ENCODE data around the gene DOCK8.
"Not testable (repeated sequence)": the region's sequence is repeated elsewhere in the genome, so short reads cannot be mapped to it uniquely, and the experiment has no call there.

The DOCK8 gene

DNA sequence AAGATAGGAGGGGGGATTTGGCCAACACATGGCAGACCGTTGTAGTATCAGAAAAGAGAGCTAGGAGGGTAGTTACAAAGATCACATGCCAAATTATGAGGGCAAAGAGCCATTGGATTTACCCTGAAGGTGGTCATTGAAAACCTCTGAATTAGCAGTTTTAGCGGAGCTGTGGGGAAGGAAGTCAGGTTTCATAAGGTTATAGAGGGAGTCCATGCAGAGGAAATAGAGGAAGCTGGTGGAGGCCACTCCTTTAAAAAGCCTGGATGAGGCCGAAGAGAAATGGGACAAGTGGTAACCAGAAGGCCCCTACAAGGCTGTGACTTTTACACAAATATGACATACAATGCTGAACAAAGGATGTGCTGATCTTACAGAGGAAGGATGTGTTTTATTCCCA is 13.2 kb downstream of the DOCK8 start:
- peak; percentile 61 for DNase-seq

GRCh38 chr9:228929-229695 is 14.4 kb downstream of the DOCK8 start:
- DNase-seq = no peak

DNA sequence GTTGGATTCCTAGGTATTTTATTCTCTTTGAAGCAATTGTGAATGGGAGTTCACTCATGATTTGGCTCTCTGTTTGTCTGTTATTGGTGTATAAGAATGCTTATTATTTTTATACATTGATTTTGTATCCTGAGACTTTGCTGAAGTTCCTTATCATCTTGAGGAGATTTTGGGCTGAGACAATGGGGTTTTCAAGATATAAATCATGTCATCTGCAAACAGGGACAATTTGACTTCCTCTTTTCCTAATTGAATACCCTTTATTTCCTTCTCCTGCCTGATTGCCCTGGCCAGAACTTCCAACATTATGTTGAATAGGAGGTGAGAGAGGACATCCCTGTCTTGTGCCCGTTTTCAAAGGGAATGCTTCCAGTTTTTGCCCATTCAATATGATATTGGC is 17.0 kb downstream of the DOCK8 start:
- not testable (repeated sequence) for DNase-seq

DNA sequence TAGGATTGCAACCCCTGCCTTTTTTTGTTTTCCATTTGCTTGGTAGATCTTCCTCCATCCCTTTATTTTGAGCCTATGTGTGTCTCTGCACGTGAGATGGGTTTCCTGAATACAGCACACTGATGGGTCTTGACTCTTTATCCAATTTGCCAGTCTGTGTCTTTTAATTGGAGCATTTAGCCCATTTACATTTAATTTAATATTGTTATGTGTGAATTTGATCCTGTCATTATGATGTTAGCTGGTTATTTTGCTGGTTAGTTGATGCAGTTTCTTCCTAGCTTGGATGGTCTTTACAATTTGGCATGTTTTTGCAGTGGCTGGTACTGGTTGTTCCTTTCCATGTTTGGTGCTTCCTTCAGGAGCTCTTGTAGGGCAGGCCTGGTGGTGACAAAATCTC is 19.0 kb downstream of the DOCK8 start:
- DNase-seq = not testable (repeated sequence)

GRCh38 chr9:237141-237857 is 22.6 kb downstream of the DOCK8 start:
- DNase-seq = no peak

GRCh38 chr9:237858-238345 is 23.2 kb downstream of the DOCK8 start:
- no peak for DNase-seq

GRCh38 chr9:242461-243080 is 27.9 kb downstream of the DOCK8 start:
- no peak for DNase-seq

DNA sequence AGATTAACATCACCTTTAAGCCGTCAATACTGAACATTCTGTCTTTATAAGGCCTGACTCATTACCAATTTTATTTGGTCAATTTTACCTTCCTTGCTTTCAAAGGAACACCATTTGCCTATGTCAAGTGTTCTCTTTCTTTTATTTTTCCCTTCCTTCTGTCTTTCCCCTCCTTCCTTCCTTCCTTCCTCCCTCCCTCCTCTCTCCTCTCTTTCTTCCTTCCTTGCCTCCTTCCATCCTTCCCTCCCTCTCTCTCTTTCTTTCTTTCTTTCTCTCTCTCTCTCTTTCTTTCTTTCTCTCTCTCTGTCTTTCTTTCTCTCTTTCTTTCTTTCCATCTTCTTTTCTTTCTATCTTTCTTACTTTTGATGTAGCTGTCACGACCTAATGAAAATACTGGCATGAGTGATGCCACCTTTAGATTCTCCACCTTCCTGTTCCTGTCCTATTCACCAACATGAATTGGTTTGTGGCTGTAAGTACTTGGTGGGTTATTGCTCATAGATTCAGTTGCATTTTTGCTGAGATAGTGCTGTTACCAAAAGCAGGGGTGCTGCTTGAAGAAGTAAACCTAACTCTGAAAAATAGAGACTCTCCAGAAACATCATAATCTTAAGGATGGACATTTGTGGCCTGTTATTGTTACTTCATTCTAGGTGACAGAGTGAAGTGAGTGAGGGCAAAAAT is 33.8 kb downstream of the DOCK8 start:
- DNase-seq = no peak

GRCh38 chr9:249025-249424 is 34.4 kb downstream of the DOCK8 start:
- peak; percentile 35 for DNase-seq

GRCh38 chr9:250039-250438 is 35.4 kb downstream of the DOCK8 start:
- no peak for DNase-seq

DNA sequence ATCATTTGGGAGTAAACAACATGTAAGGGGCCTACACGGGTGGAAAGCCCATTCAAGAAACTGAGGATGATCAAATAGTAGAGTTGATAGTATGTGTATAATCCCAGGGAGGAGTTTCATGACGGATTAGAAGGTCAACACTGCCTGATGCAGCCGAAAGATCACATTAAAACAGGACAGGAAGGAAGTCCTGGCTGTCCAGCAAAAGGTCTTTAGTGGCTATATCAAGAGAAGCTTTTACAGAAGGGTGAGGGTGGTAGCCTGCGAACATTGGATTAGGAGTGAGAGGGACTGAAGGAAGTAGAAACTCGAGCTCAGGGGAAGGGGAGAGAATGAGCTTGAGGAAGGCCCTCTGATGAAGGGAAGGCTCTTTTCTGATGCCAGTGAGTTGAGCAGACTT is 36.0 kb downstream of the DOCK8 start:
- DNase-seq = no peak

DNA sequence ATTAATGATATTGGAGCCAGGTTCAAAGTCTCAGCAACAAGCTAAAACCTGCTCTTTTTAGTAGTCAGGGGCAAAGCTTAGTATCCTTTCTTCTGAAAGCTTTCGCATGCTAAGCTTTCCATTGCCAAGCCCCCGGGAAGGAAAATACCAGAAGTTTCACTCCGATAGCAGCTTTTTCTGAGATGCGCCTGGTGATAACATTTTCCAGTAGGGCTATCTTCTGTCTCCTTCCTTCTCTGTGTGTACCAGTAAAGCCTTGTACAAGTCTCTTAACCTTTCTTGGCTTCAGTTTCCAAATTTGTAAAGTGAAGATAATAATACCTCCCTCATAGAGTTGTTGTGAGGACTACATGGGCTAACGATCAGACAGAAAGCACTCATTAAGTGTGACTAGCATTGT is 36.7 kb downstream of the DOCK8 start:
- no peak for DNase-seq

DNA sequence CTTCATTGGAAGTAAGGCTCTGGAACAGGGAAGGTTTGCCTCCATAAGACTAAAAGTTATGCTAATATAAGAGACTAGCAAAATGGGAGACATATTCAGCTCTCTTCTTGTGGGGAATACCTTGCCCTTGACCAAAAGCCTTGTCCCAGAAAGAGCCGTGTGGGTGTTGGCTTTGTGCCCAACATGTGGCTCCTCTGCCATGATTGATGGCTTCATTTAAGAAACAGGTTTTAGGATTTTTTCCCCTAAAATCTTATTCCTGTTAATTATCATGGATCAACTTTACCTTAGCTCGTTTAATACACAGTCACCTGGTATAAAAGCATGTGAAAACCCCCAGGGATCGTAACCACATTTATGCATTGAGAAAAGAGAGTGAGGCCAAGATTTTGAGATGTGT is 38.9 kb downstream of the DOCK8 start:
- no peak for DNase-seq

DNA sequence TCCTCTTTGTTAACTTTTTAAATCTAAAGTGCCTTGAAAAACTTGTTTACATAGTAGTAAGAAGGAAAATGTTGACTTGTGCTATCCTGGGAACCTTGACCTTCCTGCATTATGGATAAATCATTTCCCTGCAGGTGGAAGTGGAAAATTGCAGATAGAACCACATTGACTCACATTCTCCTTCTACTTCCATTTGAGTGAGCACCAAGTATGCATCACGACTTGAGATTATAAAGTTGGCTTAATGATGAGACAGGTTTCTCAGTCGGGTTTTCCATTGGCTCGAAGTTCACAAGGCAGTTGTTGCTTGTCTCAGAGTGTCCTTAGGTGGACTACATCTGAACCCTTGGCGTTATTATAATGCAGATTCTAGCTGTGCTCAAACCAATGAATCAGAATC is 39.9 kb downstream of the DOCK8 start:
- no peak for DNase-seq

- peak; percentile 81 for DNase-seq
Observed at GRCh38 chr9:257957-258356, 43.3 kb downstream of the DOCK8 start.

GRCh38 chr9:259405-260404 is 45.0 kb downstream of the DOCK8 start:
- no peak for DNase-seq

- no peak for DNase-seq
Observed at GRCh38 chr9:264231-264630, 49.6 kb downstream of the DOCK8 start.

GRCh38 chr9:265209-265870 is 50.7 kb downstream of the DOCK8 start:
- no peak for DNase-seq

DNA sequence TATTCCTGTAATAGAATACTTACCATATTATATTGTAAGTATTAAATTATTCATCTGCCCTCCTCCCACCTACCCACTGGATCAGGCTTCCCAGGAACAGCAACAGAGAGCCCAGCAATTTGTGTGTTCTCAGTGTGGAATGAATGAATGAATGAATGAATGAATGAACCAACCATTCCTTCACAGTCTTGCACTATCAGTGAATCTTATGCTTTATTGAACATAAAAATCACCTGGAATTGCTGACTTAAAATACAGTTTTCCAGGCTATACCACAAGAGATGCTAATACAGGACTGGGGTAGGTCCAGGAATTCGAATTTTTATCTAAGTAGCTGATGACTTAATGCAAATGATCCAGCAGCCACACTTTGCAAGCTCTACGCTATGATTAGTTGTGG is 51.6 kb downstream of the DOCK8 start:
- DNase-seq = no peak

DNA sequence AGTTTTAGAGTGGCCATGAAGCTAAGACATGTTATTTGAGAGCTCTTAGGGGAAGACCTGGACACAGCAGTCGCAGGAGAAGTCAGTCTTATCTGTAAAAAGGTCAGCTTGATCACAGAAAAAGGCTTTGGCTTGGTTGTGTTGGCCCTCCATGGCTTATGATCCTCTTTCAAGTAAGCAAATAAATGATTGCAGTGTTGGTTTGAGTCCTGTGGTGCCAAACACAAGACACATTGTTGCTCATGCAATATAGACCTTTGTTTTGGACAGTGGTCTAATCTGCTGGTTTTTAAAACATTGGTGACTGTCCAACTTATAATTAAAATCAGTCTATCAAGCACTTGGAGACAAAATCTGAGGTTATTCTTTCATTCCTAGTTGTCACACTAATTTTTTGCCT is 54.0 kb downstream of the DOCK8 start:
- no peak for DNase-seq

- DNase-seq = peak; percentile 74
Observed at GRCh38 chr9:269081-269711, 54.5 kb downstream of the DOCK8 start.
